Fibroblast of villous mesenchyme (primary cell): ENCODE data around the gene ABCA12. TPM values are rescaled to one million over a fixed set of nuclear protein-coding genes. Genes with fewer than 3 reads are reported as not detected.

Experiments used
- DNase-seq: peaks from one replicate; pipeline ENCODE4 v3.0.0-alpha.2; 2010; ENCODE audit warnings: low read depth
- H3K4me3 ChIP-seq: 2 replicates; pipeline ENCODE4 v1.5.1; 2011; ENCODE audit warnings: low read depth, mild to moderate bottlenecking, low read length
- total RNA-seq: library from RNA; depleted of rRNA; stranded (reverse); fragments of >200 nt; gene quantifications from 2 replicates; pipeline ENCODE4 v1.2.3, GENCODE V29; 2012
- TF ChIP-seq, protein P1 (sequence below): IDR thresholded peaks from 2 replicates; pipeline ENCODE4 v1.5.1; 2012; ENCODE audit warnings: low read depth, mild to moderate bottlenecking, low read length; ENCODE audit not compliant: insufficient read depth

Gene ABCA12
- total RNA-seq, 1 donor = under 0.01 TPM

DNA sequence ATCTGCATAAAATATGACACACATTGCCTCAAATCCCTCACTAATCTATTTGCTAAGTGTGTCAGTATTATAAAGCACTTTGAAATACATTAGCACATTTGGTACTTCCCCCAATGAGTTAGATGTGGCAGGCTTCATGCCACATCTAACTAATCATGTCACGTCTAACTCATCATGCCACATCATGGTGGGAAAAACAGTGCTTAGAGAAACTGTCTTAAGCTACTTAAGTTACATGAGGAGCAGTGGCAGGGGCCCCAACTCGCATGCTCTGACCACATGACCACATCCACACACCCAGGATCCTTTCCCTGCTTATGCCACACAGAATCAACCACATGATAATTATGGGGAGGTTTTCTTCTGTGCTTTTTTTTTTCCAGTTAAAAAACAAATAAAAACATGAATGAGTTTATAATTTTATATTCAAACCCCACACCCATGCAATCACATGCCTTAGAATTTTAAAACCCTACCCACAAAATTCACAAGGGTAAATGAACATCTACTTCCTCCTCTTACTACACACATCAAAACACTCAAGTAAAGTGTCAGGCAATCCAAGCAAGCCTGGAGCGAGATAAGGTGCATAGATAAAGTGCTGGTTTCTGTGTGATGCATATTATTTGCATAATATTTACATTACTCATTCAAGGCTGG, 1.6 kb downstream of the ABCA12 start:
- TF ChIP-seq, protein P1, sequence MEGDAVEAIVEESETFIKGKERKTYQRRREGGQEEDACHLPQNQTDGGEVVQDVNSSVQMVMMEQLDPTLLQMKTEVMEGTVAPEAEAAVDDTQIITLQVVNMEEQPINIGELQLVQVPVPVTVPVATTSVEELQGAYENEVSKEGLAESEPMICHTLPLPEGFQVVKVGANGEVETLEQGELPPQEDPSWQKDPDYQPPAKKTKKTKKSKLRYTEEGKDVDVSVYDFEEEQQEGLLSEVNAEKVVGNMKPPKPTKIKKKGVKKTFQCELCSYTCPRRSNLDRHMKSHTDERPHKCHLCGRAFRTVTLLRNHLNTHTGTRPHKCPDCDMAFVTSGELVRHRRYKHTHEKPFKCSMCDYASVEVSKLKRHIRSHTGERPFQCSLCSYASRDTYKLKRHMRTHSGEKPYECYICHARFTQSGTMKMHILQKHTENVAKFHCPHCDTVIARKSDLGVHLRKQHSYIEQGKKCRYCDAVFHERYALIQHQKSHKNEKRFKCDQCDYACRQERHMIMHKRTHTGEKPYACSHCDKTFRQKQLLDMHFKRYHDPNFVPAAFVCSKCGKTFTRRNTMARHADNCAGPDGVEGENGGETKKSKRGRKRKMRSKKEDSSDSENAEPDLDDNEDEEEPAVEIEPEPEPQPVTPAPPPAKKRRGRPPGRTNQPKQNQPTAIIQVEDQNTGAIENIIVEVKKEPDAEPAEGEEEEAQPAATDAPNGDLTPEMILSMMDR = no peak
- DNase-seq = peak; percentile 9
- H3K4me3 ChIP-seq = no peak overlapping the region

DNA sequence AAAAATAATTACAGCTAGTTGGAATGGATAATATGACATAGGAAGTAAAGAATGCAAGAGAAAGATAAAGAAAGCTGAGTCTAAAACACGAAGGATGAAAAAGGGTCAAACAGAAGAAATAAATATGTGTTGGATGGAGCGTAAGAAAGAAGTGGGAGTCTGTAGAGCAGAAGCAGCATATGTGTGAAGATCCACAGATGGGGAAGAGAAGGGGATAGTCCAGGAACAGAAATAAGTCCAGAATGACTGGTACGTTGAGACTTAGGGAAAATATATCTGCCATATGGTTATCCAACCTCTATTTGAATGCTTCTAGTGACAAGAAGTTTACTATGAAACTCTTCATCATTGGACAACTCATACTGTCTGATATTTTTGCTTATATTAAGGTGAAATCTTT, 18.0 kb downstream of the ABCA12 start:
- TF ChIP-seq, protein P1 = no peak
- no peak overlapping the region for H3K4me3 ChIP-seq
- no peak for DNase-seq

DNA sequence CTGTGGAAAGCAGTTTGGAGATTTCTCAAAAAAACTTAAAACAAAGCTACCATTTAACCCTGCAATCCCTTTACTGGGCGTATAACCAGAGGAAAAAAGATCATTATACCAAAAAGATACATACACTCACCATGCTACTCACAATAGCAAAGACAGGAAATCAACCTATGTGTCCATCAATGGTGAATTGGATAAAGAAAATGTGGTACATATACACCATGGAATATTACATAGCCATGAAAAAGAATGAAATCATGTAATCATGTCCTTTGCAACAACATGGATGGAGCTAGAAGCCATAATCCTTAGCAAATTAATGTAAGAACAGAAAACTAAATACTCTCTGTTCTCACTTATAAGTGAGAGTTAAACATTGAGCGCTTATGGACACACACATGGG, 18.6 kb downstream of the ABCA12 start:
- TF ChIP-seq, protein P1 = no peak
- no peak overlapping the region for H3K4me3 ChIP-seq
- DNase-seq = no peak

DNA sequence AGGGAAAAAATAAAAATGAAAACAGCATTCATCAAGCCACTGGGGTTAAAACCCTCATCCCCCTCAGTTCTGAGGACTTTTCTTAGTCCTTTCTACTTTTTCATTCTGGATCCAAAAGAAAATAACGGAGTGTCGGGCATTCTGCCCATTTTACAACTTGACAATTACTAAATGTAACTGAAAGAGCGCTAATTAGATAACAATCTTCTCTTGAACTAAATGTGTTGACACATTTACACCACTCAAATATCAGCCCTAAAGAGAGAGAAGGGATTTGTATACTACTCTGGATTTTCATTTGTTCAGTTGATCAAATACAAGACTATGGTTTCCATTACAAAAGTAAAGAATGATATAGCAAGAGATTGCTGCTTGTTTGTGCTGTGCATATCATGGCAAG, 27.5 kb downstream of the ABCA12 start:
- TF ChIP-seq, protein P1 = no peak
- no peak overlapping the region for H3K4me3 ChIP-seq
- no peak for DNase-seq

DNA sequence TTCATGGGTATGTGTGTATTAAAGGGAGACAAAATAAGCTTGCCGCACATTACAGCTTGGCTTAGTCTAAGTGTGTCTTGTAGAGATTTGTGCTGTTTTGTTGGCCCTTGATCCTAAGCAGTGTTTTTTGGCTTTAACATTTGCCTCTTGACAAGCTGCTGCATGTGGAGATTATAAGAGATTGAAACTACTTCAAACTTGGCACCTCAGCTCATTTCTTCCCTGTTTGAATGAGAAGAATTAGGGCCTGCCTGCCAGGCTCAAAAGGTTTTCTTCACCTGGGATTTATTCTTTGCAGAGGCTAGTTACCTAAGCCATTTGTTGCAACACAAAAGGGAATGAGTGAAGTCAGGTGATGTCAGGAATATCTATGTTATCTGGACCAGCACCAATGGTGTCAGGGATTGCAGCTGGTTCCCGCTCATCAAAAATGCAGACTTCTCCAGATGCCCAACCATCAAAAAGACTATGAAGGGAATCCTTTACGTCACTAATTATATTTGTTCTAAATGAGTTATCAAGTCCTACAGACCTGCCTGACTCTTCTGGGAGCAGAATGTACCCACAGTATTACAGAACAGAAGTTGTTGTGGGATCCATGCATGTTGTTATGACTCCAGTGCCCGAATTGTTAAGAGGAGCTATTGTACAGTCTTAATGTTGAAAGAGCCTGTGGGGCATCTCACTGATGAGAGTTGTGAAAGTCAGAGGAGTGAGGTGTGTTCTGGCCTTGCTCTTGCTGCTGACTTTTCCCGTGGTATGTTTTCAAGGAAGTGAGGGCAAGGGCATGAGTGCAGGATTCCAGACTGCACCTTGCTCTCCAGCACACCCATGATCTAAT, 31.0 kb downstream of the ABCA12 start:
- no peak for DNase-seq
- no peak overlapping the region for H3K4me3 ChIP-seq
- TF ChIP-seq, protein P1 = no peak

DNA sequence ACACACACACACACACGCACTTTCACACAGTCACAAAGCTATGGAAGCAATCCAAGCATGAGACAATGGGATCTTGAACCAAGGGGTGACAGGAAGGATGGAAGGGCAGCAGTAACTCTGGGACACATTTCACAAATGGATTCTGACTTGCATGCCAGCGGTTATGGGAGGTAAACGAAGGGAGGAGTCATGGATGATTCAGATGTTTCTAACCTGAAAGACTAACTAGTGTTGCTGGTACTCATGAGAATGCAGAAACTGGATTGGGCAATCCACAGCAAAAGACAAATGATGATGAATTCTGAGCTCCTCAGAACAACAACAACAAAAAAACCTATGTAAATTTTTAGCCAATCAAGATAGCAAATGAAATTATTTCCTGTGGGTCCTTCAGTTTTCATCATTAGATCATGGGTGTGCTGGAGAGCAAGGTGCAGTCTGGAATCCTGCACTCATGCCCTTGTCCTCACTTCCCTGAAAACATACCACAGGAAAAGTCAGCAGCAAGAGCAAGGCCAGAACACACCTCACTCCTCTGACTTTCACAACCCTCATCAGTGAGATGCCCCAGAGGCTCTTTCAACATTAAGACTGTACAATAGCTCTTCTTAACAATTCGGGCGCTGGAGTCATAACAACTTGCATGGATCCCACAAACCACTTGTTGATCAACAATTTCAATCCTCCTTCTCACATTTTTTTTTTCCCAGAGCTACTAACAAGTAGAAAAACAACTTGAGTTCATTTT, 32.6 kb downstream of the ABCA12 start:
- TF ChIP-seq, protein P1 = no peak
- DNase-seq = no peak
- no peak overlapping the region for H3K4me3 ChIP-seq
